Endometrial microvascular endothelial cells (primary cell): ENCODE results near the gene AMY1C. TPM values are rescaled to one million over a fixed set of nuclear protein-coding genes. Genes with fewer than 3 reads are reported as not detected.
"Not testable (repeated sequence)": the region's sequence is repeated elsewhere in the genome, so short reads cannot be mapped to it uniquely, and the experiment has no call there.

Experiments
- in situ Hi-C: cut with HindIII; loops from 2 replicates; pipeline ENCODE4 v1.10.0; 2017; ENCODE audit warnings: low sequenced_read_pairs, low pct_unique_long_range_greater_than_20kb; ENCODE audit errors: inconsistent ontology term
- total RNA-seq: library from RNA; depleted of rRNA; stranded (reverse); fragments of >200 nt; gene quantifications from one replicate; pipeline ENCODE4 v1.2.3, GENCODE V29; 2015; ENCODE audit errors: inconsistent ontology term

The AMY1C gene
- not detected for total RNA-seq

- in situ Hi-C loops, result not testable (repeated sequence)
Measured at GRCh38 chr1:103749598-103749997, at the start of gene AMY1C. TSS of gene AMY1C (plus strand) at chr1:103749898. CDS start at chr1:103750470, 572 bp downstream.

- in situ Hi-C loops, result not testable (repeated sequence)
Measured at GRCh38 chr1:103700669-103701068, 49.0 kb upstream of the AMY1C start.

GRCh38 chr1:103701256-103701655 is 48.4 kb upstream of the AMY1C start:
- in situ Hi-C loops, result not testable (repeated sequence)

GRCh38 chr1:103707670-103708069 is 42.0 kb upstream of the AMY1C start:
- in situ Hi-C loops, result not testable (repeated sequence)

- in situ Hi-C loops, result not testable (repeated sequence)
Measured at GRCh38 chr1:103710381-103710780, 39.3 kb upstream of the AMY1C start.

GRCh38 chr1:103717404-103717803 is 32.3 kb upstream of the AMY1C start:
- in situ Hi-C loops, result not testable (repeated sequence)

- in situ Hi-C loops, result not testable (repeated sequence)
Measured at GRCh38 chr1:103721473-103721872, 28.2 kb upstream of the AMY1C start.

- in situ Hi-C loops, result not testable (repeated sequence)
Measured at GRCh38 chr1:103735334-103735733, 14.4 kb upstream of the AMY1C start.

- in situ Hi-C loops, result not testable (repeated sequence)
Measured at GRCh38 chr1:103738031-103738430, 11.7 kb upstream of the AMY1C start.

- in situ Hi-C loops, result not testable (repeated sequence)
Measured at GRCh38 chr1:103744449-103744848, 5.2 kb upstream of the AMY1C start.

GRCh38 chr1:103745040-103745439 is 4.7 kb upstream of the AMY1C start:
- in situ Hi-C loops, result not testable (repeated sequence)

GRCh38 chr1:103748273-103748672 is 1.4 kb upstream of the AMY1C start:
- in situ Hi-C loops, result not testable (repeated sequence)

- in situ Hi-C loops, result no loop called here
Measured at GRCh38 chr1:103761896-103762295, 12.2 kb downstream of the AMY1C start.

GRCh38 chr1:103779932-103780331 is 30.2 kb downstream of the AMY1C start:
- in situ Hi-C loops, result no loop called here

- in situ Hi-C loops, result no loop called here
Measured at GRCh38 chr1:103783944-103784377, 34.3 kb downstream of the AMY1C start.

- in situ Hi-C loops, result no loop called here
Measured at GRCh38 chr1:103788377-103788776, 38.7 kb downstream of the AMY1C start.

- in situ Hi-C loops, result no loop called here
Measured at GRCh38 chr1:103790172-103790571, 40.5 kb downstream of the AMY1C start.

Other genes starting within 250 kb of the AMY1C start
- gene RNPC3, start 224.2 kb upstream of the AMY1C start, total RNA-seq, result 6.7 TPM
- not detected for gene AMY2B, start 178.3 kb upstream of the AMY1C start, total RNA-seq
- gene AMY2A, start 132.5 kb upstream of the AMY1C start, total RNA-seq, result not detected
- gene AMY1A, start 94.1 kb upstream of the AMY1C start, total RNA-seq, result not detected
- gene AMY1B, start 53.7 kb upstream of the AMY1C start, total RNA-seq, result not detected